GM10266 (cell line): ENCODE measurements around the gene ZNF556.
A peak's percentile ranks its signal among the peaks of the same experiment; 100 is the strongest.
"Not testable (repeated sequence)": the region's sequence is repeated elsewhere in the genome, so short reads cannot be mapped to it uniquely, and the experiment has no call there.

ENCODE experiments used
- DNase-seq: peaks from one replicate; pipeline ENCODE4 v3.0.0; 2012; ENCODE audit errors: extremely low spot score
- TF ChIP-seq, protein P1 (sequence below): IDR thresholded peaks from 2 replicates; pipeline ENCODE4 v1.5.1; 2012; ENCODE audit warnings: mild to moderate bottlenecking, low read depth; ENCODE audit not compliant: control insufficient read depth, insufficient read depth; ENCODE audit errors: missing control alignments

ZNF556 gene

DNA sequence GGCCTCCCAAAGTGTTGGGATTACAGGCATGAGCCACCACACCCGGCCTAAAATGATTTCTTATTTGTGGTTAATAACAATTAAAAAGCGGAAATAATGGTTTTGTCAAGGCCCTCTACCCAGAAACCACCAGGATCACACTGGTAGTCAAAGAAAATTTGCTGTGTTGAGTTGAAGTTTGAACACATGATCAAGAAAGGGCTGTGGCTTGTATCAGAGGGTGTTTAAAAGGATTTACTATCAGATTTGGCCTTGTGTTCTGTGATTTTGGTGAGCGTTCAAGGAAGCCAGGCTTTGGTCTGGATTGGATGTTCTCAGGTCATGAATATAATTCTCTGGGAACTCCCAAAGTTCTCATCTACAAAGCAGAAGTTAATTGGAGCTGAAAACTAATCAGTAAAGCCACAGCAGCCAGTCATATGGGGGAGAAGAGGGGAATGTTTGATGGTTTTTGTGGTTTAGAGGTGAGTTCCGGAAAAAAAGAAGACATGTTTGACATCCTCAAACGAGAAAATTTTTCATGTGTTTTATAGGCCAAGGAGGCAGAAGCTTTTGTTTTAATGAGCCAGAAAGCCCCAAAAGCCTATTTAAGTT is 10.6 kb upstream of the ZNF556 start:
- TF ChIP-seq, protein P1, sequence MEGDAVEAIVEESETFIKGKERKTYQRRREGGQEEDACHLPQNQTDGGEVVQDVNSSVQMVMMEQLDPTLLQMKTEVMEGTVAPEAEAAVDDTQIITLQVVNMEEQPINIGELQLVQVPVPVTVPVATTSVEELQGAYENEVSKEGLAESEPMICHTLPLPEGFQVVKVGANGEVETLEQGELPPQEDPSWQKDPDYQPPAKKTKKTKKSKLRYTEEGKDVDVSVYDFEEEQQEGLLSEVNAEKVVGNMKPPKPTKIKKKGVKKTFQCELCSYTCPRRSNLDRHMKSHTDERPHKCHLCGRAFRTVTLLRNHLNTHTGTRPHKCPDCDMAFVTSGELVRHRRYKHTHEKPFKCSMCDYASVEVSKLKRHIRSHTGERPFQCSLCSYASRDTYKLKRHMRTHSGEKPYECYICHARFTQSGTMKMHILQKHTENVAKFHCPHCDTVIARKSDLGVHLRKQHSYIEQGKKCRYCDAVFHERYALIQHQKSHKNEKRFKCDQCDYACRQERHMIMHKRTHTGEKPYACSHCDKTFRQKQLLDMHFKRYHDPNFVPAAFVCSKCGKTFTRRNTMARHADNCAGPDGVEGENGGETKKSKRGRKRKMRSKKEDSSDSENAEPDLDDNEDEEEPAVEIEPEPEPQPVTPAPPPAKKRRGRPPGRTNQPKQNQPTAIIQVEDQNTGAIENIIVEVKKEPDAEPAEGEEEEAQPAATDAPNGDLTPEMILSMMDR = no peak
- DNase-seq = no peak

GRCh38 chr19:2858864-2859263 is 8.3 kb upstream of the ZNF556 start:
- TF ChIP-seq, protein P1 = no peak
- no peak for DNase-seq

- DNase-seq = no peak
- TF ChIP-seq, protein P1 = no peak
Measured at GRCh38 chr19:2863816-2864215, 3.3 kb upstream of the ZNF556 start.

DNA sequence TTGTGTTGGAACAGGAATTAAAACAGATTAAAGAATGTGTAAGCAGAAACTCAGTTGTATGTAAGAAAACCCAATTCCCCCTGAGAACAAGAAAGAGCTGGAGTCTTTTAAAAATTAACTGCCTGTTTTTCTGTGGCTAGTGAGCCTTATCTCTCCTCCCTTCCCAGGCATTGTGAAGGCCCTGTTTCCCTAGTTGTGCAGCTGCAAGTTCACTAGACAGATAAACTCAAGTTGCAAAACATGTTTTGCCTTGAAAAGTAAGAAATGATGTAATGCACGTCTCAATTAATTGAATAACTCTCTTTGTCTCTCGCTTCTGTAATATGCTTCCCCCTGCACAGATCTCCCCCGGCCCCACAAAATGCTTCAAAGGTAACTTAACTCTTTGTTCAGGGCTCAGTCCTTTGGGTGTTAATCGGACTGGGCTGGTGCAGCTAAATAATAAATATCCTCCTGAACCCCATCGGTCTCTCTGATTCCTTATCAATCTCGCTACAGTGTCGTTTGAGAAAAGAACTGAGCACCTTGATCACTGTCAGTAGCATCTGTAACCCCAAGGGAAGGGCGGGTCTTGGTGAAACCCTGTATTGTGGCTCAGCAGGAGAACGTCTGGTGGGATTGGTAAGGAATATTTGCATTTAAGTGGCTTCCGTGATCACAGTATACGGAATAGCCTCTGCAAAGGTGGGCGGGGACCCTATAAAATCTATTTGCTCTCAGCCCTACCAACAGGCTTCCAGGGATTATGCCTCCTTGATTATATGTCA is 1.6 kb upstream of the ZNF556 start:
- no peak for DNase-seq
- TF ChIP-seq, protein P1 = no peak

DNA sequence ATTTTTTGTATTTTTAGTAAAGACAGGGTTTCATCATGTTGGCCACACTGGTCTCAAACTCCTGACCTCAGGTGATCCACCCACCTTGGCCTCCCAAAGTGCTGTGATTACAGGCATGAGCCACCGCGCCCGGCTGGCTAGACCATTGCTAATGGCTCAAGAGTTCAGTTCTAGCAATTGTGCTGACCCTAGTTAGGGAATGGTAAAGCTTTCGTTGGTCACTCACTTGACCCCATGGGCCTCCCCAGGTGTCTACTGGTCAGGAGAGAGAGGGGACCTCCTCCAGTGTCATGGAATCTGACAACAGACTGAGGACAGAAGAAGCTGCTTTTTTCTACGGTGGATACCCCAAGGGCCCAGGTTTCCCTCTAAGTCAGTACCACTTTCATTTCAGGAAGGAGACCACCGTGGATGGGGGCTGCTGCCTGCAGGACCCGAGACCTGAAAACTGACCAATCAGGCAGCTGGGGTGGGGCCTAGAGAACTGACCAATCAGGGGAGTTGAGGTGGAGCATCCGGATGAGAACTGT is 575 bp upstream of the ZNF556 start:
- TF ChIP-seq, protein P1 = no peak
- no peak for DNase-seq

- DNase-seq = no peak
- TF ChIP-seq, protein P1 = no peak
Measured at GRCh38 chr19:2869618-2870017, 2.5 kb downstream of the ZNF556 start.

- TF ChIP-seq, protein P1 = peak; percentile 19
- not testable (repeated sequence) for DNase-seq
Measured at GRCh38 chr19:2872175-2872574, 5.0 kb downstream of the ZNF556 start.
